Prostate gland (tissue), 2 donors: Measurements from ENCODE around the gene NAT14.

Experiments used
- CTCF ChIP-seq, 4 experiments: fragments of 200-600 bp in 2 of 4; fragments of 450-650 bp in 2 of 4; sonication (generic) in 2 of 4; IDR thresholded peaks; 1 replicate in 3 of 4; 2 replicates in 1 of 4; pipeline ENCODE4 v1.5.1; 2016 to 2019; ENCODE audit warnings: antibody characterized with exemption in 4 of 4, mild to moderate bottlenecking in 2 of 4, moderate library complexity in 2 of 4
- POLR2A ChIP-seq: fragments of 450-650 bp; IDR thresholded peaks from one replicate; pipeline ENCODE4 v1.6.1; 2016; ENCODE audit warnings: antibody characterized with exemption, mild to moderate bottlenecking
- POLR2AphosphoS5 ChIP-seq: sonication (generic); formaldehyde crosslinking; IDR thresholded peaks from one replicate; pipeline ENCODE4 v1.6.1; 2017; ENCODE audit warnings: antibody characterized with exemption

DNA sequence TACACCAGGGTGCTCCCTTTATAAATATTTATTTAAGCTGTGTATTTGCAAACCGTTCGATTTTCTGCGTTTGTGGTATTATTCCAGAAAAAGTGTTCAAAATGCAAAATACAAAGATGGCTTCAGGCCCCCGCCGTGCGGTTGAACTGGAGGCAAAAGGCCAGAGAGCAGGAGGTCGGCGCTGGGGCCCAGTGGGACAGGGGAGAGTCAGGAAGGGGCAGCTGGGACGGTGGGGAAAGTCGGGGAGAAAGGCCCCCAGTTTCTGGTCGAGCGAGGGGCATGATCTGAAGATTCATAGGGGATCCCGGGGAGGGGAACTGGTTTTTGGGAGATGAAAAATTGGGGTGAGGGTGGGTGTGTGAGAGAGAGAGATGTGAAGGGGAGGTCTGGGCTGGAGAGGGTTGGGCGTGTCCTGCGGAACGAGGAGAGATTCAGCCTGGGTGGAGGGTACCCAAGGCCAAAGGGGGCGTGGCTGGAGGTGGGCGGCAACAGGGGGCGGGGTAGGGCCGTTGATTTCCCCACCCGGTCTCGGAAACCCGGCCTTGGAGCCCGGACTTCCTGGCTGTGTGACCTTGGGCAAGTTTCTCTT is 24.2 kb upstream of the NAT14 start:
- TF ChIP-seq POLR2A (no peak), CTCF (IDR thresholded peaks at IDR 0.05) (no peak), POLR2AphosphoS5 (no peak)
